ENCODE data around the gene PDE8A. TPM values are rescaled to one million over a fixed set of nuclear protein-coding genes. Genes with fewer than 3 reads are reported as not detected.
"Not testable (repeated sequence)": the region's sequence is repeated elsewhere in the genome, so short reads cannot be mapped to it uniquely, and the experiment has no call there.

PDE8A gene
- polyA plus RNA-seq, 1 experiment: 48.4 TPM

- ChIA-PET POLR2A (no interaction called here), CTCF (interaction anchor here (0.8 to 1.9 kb wide), 3 partner anchors 23 to 35 kb away, joined by 3 to 6 read pairs (median 3); no protein-coding TSS in a partner anchor)
- no peak for DNase-seq (ENCODE audit: low read depth, low spot score)
- H3K9me3 ChIP-seq (ENCODE audit: control insufficient read depth, insufficient read depth, low read length): no peaks in the 10 kb centered on the region
- no peaks in the 10 kb centered on the region for H3K27me3 ChIP-seq (ENCODE audit: control insufficient read depth, insufficient read depth, low read length)
- no peak overlapping the region for H3K4me3 ChIP-seq (ENCODE audit: low read depth, low read length)
- H3K27ac ChIP-seq (ENCODE audit: low read depth, low read length): no peak overlapping the region
- TF ChIP-seq CTCF (IDR thresholded peaks at IDR 0.05; ENCODE audit: low read depth, low read length): no peak
Observed at GRCh38 chr15:85008474-85009260, 27.0 kb downstream of the PDE8A start.

- ChIA-PET CTCF (interaction anchor here (0.8 to 1.0 kb wide), 2 partner anchors 12 to 34 kb away, joined by 3 read pairs; no protein-coding TSS in a partner anchor), POLR2A (no interaction called here)
- Histone ChIP-seq H3K4me3 (ENCODE audit: low read depth, low read length) (no peak overlapping the region), H3K27me3 (ENCODE audit: control insufficient read depth, insufficient read depth, low read length) (no peaks in the 10 kb centered on the region), H3K9me3 (ENCODE audit: control insufficient read depth, insufficient read depth, low read length) (no peaks in the 10 kb centered on the region), H3K27ac (ENCODE audit: low read depth, low read length) (no peak overlapping the region)
- TF ChIP-seq CTCF (IDR thresholded peaks at IDR 0.05; ENCODE audit: low read depth, low read length): no peak
- DNase-seq (ENCODE audit: low read depth, low spot score): no peak
Observed at GRCh38 chr15:85009435-85009834, 27.8 kb downstream of the PDE8A start.

GRCh38 chr15:85010071-85010385, 28.4 kb downstream of the PDE8A start:
- TF ChIP-seq CTCF (IDR thresholded peaks at IDR 0.05; ENCODE audit: low read depth, low read length): no peak
- CTCF ChIA-PET: interaction anchor here (1.0 kb wide), 1 partner anchor 13 kb away, joined by 3 read pairs; no protein-coding TSS in a partner anchor
- Histone ChIP-seq H3K4me3 (ENCODE audit: low read depth, low read length) (no peak overlapping the region), H3K9me3 (ENCODE audit: control insufficient read depth, insufficient read depth, low read length) (no peaks in the 10 kb centered on the region), H3K27ac (ENCODE audit: low read depth, low read length) (no peak overlapping the region), H3K27me3 (ENCODE audit: control insufficient read depth, insufficient read depth, low read length) (no peaks in the 10 kb centered on the region)
- POLR2A ChIA-PET: no interaction called here
- DNase-seq (ENCODE audit: low read depth, low spot score): no peak

GRCh38 chr15:85010386-85011159, 28.9 kb downstream of the PDE8A start:
- POLR2A ChIA-PET: no interaction called here
- Histone ChIP-seq H3K27ac (ENCODE audit: low read depth, low read length) (no peak overlapping the region), H3K4me3 (ENCODE audit: low read depth, low read length) (no peak overlapping the region), H3K27me3 (ENCODE audit: control insufficient read depth, insufficient read depth, low read length) (no peaks in the 10 kb centered on the region), H3K9me3 (ENCODE audit: control insufficient read depth, insufficient read depth, low read length) (no peaks in the 10 kb centered on the region)
- DNase-seq (ENCODE audit: low read depth, low spot score): no peak
- TF ChIP-seq CTCF (IDR thresholded peaks at IDR 0.05; ENCODE audit: low read depth, low read length): no peak
- CTCF ChIA-PET: no interaction called here

- ChIA-PET CTCF (no interaction called here), POLR2A (no interaction called here)
- Histone ChIP-seq H3K4me3 (ENCODE audit: low read depth, low read length) (no peak overlapping the region), H3K9me3 (ENCODE audit: control insufficient read depth, insufficient read depth, low read length) (no peaks in the 10 kb centered on the region), H3K27ac (ENCODE audit: low read depth, low read length) (no peak overlapping the region), H3K27me3 (ENCODE audit: control insufficient read depth, insufficient read depth, low read length) (no peaks in the 10 kb centered on the region)
- DNase-seq (ENCODE audit: low read depth, low spot score): no peak
- TF ChIP-seq CTCF (IDR thresholded peaks at IDR 0.05; ENCODE audit: low read depth, low read length): no peak
Observed at GRCh38 chr15:85011160-85011571, 29.5 kb downstream of the PDE8A start.

GRCh38 chr15:85011724-85012123, 30.1 kb downstream of the PDE8A start:
- H3K27me3 ChIP-seq (ENCODE audit: control insufficient read depth, insufficient read depth, low read length): not testable (repeated sequence)

More at GRCh38 chr15:85011724-85012123, 30.1 kb downstream of the PDE8A start:
- CTCF ChIA-PET; H3K4me3 ChIP-seq (ENCODE audit: low read depth, low read length); H3K9me3 ChIP-seq (ENCODE audit: control insufficient read depth, insufficient read depth, low read length); DNase-seq (ENCODE audit: low read depth, low spot score); H3K27ac ChIP-seq (ENCODE audit: low read depth, low read length); POLR2A ChIA-PET: not testable (repeated sequence)
